Measurements from ENCODE around the gene MYL12A. TPM values are rescaled to one million over a fixed set of nuclear protein-coding genes. Genes with fewer than 3 reads are reported as not detected.
A peak's percentile ranks its signal among the peaks of the same experiment; 100 is the strongest.

Gene MYL12A
- total and polyA plus RNA-seq, 2 donors (not counting 3 experiments of a cell fraction or from before 2014, with no cell fraction given) = 597 to 796 TPM

GRCh38 chr18:3213300-3214059 is 34.1 kb upstream of the MYL12A start:
- POLR2A ChIA-PET = no interaction called here
- TF ChIP-seq MYC (IDR thresholded peaks at IDR 0.05; ENCODE audit: low read depth, low read length) = no peak
- TF ChIP-seq EZH2 (IDR thresholded peaks at IDR 0.05; ENCODE audit: borderline replicate concordance, low read depth, low read length, severe bottlenecking) = no peak
- TF ChIP-seq MAX (IDR thresholded peaks at IDR 0.05; ENCODE audit: insufficient read depth, insufficient read length) = no peak
- H3K27ac ChIP-seq (ENCODE audit: insufficient read depth, low read depth, low read length) = no peak overlapping the region
- no peak overlapping the region for H3K4me2 ChIP-seq (ENCODE audit: insufficient read depth, low read length)
- no peaks in the 10 kb centered on the region for H3K79me2 ChIP-seq (ENCODE audit: control insufficient read depth, insufficient read depth, low read length)
- H3K9me3 ChIP-seq (replicated peaks; ENCODE audit: control insufficient read depth, insufficient read depth, low read length) = no peaks in the 10 kb centered on the region
- H3K9ac ChIP-seq (replicated peaks; ENCODE audit: extremely low read depth, insufficient read depth, low read length) = no peak overlapping the region
- no peak overlapping the region for H3K4me3 ChIP-seq (replicated peaks in 1 of 3; ENCODE audit: insufficient read depth in 1 of 3, low read depth in 1 of 3, low read length in 3 of 3)
- no TSS peak for BruUV-seq (replicated peaks)
- peak; percentile 24 for FAIRE-seq
- H3K36me3 ChIP-seq (ENCODE audit: control insufficient read depth in 2 of 2, extremely low read depth in 1 of 2, insufficient read depth in 2 of 2, low read length in 2 of 2) = no peaks in the 10 kb centered on the region
- intact Hi-C loops (cut with micrococcal nuclease) = no loop called here
- CTCF ChIA-PET = interaction anchor here (1.3 kb wide), 1 partner anchor 16 kb away, joined by 4 read pairs; no protein-coding TSS in a partner anchor
- H3K9me1 ChIP-seq (replicated peaks; ENCODE audit: control insufficient read depth, extremely low read depth, insufficient read depth, low read length) = no peaks in the 10 kb centered on the region
- no peak overlapping the region for H2AFZ ChIP-seq (ENCODE audit: low read depth, low read length)
- H3K4me1 ChIP-seq (ENCODE audit: control insufficient read depth, extremely low read depth, insufficient read depth, low read length) = no peaks in the 10 kb centered on the region
- no peaks in the 10 kb centered on the region for H4K20me1 ChIP-seq (replicated peaks; ENCODE audit: control insufficient read depth, extremely low read depth, insufficient read depth, low read length)
- DNase-seq (ENCODE audit: low read depth, low spot score) = peak; percentile 10
- peaks cover 4 to 10% of the 10 kb centered on the region in 2 experiments for H3K27me3 ChIP-seq (ENCODE audit: control insufficient read depth in 2 of 2, insufficient read depth in 2 of 2, low read length in 2 of 2)
- dilution Hi-C loops (cut with MboI; ENCODE audit: extremely low pct_ligation_motif_present, low sequenced_read_pairs) = no loop called here

- dilution Hi-C loops (cut with MboI; ENCODE audit: extremely low pct_ligation_motif_present, low sequenced_read_pairs) = no loop called here
- no peak for FAIRE-seq
- no TSS peak for BruUV-seq (replicated peaks)
- TF ChIP-seq FOS (IDR thresholded peaks at IDR 0.05; ENCODE audit: borderline replicate concordance, insufficient read depth, low read length) (no peak), GATA2 (IDR thresholded peaks at IDR 0.05; ENCODE audit: insufficient read depth, insufficient read length, low read depth, low read length) (no peak), JUN (IDR thresholded peaks at IDR 0.05; ENCODE audit: borderline replicate concordance, insufficient read depth, insufficient read length, low read depth) (no peak), CTCF (IDR thresholded peaks at IDR 0.05; ENCODE audit: extremely low read depth in 1 of 2, insufficient read depth in 1 of 2, low read depth in 1 of 2, low read length in 2 of 2) (no peak)
- Histone ChIP-seq H3K27ac (ENCODE audit: insufficient read depth, low read depth, low read length) (no peak overlapping the region), H2AFZ (ENCODE audit: low read depth, low read length) (no peak overlapping the region), H3K4me3 (replicated peaks in 1 of 3; ENCODE audit: insufficient read depth in 1 of 3, low read depth in 1 of 3, low read length in 3 of 3) (no peak overlapping the region), H3K27me3 (ENCODE audit: control insufficient read depth in 2 of 2, insufficient read depth in 2 of 2, low read length in 2 of 2) (peaks cover 4 to 6% of the 10 kb centered on the region in 2 experiments), H3K9me1 (replicated peaks; ENCODE audit: control insufficient read depth, extremely low read depth, insufficient read depth, low read length) (no peaks in the 10 kb centered on the region), H3K9ac (replicated peaks; ENCODE audit: extremely low read depth, insufficient read depth, low read length) (no peak overlapping the region), H3K9me3 (replicated peaks; ENCODE audit: control insufficient read depth, insufficient read depth, low read length) (no peaks in the 10 kb centered on the region), H3K4me1 (ENCODE audit: control insufficient read depth, extremely low read depth, insufficient read depth, low read length) (no peaks in the 10 kb centered on the region), H3K36me3 (ENCODE audit: control insufficient read depth in 2 of 2, extremely low read depth in 1 of 2, insufficient read depth in 2 of 2, low read length in 2 of 2) (no peaks in the 10 kb centered on the region), H3K79me2 (ENCODE audit: control insufficient read depth, insufficient read depth, low read length) (no peaks in the 10 kb centered on the region), H3K4me2 (ENCODE audit: insufficient read depth, low read length) (no peak overlapping the region), H4K20me1 (replicated peaks; ENCODE audit: control insufficient read depth, extremely low read depth, insufficient read depth, low read length) (no peaks in the 10 kb centered on the region)
- intact Hi-C loops (cut with micrococcal nuclease) = no loop called here
- CTCF ChIA-PET = interaction anchor here (1.3 to 1.4 kb wide), 2 partner anchors 14 to 64 kb away, joined by 4 read pairs; no protein-coding TSS in a partner anchor
- POLR2A ChIA-PET = no interaction called here
- no peak for DNase-seq (ENCODE audit: low read depth, low spot score)
Measured at GRCh38 chr18:3214855-3215637, 32.6 kb upstream of the MYL12A start.
